Uterus (tissue), 4 donors: ENCODE measurements around the gene DDX20. TPM values are rescaled to one million over a fixed set of nuclear protein-coding genes. Genes with fewer than 3 reads are reported as not detected.

Experiments
- DNase-seq, 2 donors: peaks; one replicate each; pipeline ENCODE4 v3.0.0-alpha.2; 2019 to 2020
- H3K27ac ChIP-seq, 2 donors: fragments of 200-600 bp; sonication (generic); 1 replicate in 1 of 2; 2 replicates in 1 of 2; pipeline ENCODE4 v1.5.1; 2016 to 2018
- H3K27me3 ChIP-seq, 2 donors: fragments of 200-600 bp; sonication (generic); one replicate each; pipeline ENCODE4 v1.5.1; 2018 to 2019; ENCODE audit warnings: control low read depth in 1 of 2
- H3K36me3 ChIP-seq, 2 donors: fragments of 200-600 bp; sonication (generic); one replicate each; pipeline ENCODE4 v1.5.1; 2019; ENCODE audit warnings: control low read depth in 1 of 2
- H3K4me1 ChIP-seq, 2 donors: fragments of 200-600 bp; sonication (generic); one replicate each; pipeline ENCODE4 v1.5.1; 2018 to 2019; ENCODE audit warnings: control low read depth in 1 of 2
- H3K4me3 ChIP-seq, 2 donors: fragments of 200-600 bp; sonication (generic); 1 replicate in 1 of 2; 2 replicates in 1 of 2; pipeline ENCODE4 v1.5.1; 2018 to 2019; ENCODE audit warnings: mild to moderate bottlenecking in 1 of 2
- H3K9me3 ChIP-seq, 2 donors: fragments of 200-600 bp; sonication (generic); one replicate each; pipeline ENCODE4 v1.5.1; 2019; ENCODE audit warnings: control low read depth in 1 of 2
- POLR2A ChIP-seq, 2 donors: fragments of 450-650 bp; IDR thresholded peaks; one replicate each; pipeline ENCODE4 v1.6.1; 2016; ENCODE audit warnings: antibody characterized with exemption in 2 of 2, mild to moderate bottlenecking in 1 of 2, moderate library complexity in 1 of 2
- intact Hi-C: fragments of 100-400 bp; cut with DNase I; formaldehyde crosslinking; loops from one replicate; pipeline ENCODE4 v1.15.1; 2023; ENCODE audit warnings: low total_unique reads
- total RNA-seq, 4 donors: library from RNA; depleted of rRNA in 3 of 4; stranded (reverse); fragments of >200 nt in 3 of 4; gene quantifications; one replicate each; pipeline versions ENCODE4 v1.1.0 to v1.2.4, GENCODE V29; 2014 to 2023
- TF ChIP-seq, protein P1 (sequence below), 4 experiments: fragments of 200-600 bp in 2 of 4; fragments of 450-650 bp in 2 of 4; sonication (generic) in 2 of 4; IDR thresholded peaks; one replicate each; pipeline ENCODE4 v1.5.1; 2016 to 2019; ENCODE audit warnings: antibody characterized with exemption in 4 of 4, mild to moderate bottlenecking in 2 of 4, moderate library complexity in 1 of 4
- donor health status: DM: yes; HTN: yes; CAD: no.

The DDX20 gene, protein sequence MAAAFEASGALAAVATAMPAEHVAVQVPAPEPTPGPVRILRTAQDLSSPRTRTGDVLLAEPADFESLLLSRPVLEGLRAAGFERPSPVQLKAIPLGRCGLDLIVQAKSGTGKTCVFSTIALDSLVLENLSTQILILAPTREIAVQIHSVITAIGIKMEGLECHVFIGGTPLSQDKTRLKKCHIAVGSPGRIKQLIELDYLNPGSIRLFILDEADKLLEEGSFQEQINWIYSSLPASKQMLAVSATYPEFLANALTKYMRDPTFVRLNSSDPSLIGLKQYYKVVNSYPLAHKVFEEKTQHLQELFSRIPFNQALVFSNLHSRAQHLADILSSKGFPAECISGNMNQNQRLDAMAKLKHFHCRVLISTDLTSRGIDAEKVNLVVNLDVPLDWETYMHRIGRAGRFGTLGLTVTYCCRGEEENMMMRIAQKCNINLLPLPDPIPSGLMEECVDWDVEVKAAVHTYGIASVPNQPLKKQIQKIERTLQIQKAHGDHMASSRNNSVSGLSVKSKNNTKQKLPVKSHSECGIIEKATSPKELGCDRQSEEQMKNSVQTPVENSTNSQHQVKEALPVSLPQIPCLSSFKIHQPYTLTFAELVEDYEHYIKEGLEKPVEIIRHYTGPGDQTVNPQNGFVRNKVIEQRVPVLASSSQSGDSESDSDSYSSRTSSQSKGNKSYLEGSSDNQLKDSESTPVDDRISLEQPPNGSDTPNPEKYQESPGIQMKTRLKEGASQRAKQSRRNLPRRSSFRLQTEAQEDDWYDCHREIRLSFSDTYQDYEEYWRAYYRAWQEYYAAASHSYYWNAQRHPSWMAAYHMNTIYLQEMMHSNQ
- total RNA-seq = 10 to 100 TPM; 13.3 to 38.2 (median 20.1) TPM

DNA sequence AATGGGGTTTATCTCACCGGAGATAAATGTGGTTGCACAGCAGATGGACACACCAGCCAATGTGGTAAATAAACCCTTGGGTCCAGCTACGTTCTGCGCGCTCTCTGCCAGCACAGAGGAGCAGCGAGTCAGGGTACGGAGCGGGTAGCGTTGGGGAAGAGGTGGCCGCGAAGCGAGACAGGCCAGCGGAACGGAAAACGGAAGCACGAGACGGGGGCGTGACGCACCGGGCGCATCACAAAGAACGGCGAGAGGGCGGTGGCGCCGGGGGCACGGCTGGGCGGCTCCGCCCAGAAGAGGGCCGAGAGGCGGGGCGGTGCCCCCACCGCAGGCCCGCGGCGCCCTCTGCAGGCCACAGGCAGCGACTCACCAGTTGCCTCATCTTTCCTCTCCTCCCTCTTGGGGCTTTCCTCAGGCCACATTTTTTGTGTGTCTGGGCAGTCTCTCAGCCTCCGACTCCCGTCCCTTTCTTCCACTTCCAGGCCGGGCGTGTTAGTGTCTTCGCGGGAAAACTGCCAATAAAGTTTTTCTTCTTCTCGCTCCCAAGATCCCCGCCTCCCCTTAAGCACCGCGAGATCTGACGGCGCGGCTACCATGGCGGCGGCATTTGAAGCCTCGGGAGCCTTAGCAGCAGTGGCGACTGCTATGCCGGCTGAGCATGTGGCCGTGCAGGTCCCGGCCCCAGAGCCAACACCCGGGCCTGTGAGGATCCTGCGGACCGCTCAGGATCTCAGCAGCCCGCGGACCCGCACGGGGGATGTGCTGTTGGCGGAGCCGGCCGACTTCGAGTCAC is at the start of gene DDX20:
Gene DDX20, plus strand, starts transcription at position 571 of the 793 bp plus-strand sequence. Its CDS starts 24 bp downstream, at position 595.
- Histone ChIP-seq H3K9me3 (no peaks in the 10 kb centered on the region), H3K4me3 (peak within 1 kb of the TSS; percentile 75 to 89), H3K27me3 (no peaks in the 10 kb centered on the region), H3K4me1 (no peaks in the 10 kb centered on the region), H3K27ac (peak within 1 kb of the TSS; percentile 92 to 93), H3K36me3 (no peaks in the 10 kb centered on the region)
- intact Hi-C loops = no loop called here
- peak; percentile 92 to 93 for DNase-seq
- peak; percentile 38 to 41 for TF ChIP-seq POLR2A (IDR thresholded peaks at IDR 0.05)
- TF ChIP-seq, protein P1, sequence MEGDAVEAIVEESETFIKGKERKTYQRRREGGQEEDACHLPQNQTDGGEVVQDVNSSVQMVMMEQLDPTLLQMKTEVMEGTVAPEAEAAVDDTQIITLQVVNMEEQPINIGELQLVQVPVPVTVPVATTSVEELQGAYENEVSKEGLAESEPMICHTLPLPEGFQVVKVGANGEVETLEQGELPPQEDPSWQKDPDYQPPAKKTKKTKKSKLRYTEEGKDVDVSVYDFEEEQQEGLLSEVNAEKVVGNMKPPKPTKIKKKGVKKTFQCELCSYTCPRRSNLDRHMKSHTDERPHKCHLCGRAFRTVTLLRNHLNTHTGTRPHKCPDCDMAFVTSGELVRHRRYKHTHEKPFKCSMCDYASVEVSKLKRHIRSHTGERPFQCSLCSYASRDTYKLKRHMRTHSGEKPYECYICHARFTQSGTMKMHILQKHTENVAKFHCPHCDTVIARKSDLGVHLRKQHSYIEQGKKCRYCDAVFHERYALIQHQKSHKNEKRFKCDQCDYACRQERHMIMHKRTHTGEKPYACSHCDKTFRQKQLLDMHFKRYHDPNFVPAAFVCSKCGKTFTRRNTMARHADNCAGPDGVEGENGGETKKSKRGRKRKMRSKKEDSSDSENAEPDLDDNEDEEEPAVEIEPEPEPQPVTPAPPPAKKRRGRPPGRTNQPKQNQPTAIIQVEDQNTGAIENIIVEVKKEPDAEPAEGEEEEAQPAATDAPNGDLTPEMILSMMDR (IDR thresholded peaks at IDR 0.05) = peak; percentile 91 to 97 (median 96)

DNA sequence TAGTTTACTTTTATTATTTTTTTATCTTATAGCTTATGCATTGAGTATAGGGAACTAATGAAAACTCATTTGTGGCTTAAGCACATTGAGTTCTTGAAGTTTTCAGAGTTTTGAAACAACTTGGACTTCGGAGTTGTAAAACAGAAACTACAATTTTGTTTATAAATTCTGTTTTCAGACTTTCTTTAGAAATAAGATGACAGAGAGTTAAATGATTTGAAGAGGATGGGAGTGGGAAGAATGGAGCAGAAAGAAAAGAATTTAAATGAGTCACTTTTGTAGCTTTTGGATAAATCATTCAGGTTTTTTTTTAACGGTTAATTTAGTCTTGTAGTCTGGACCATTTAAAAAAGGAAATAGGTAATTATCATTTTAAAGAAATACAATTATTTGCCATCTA is 48.8 kb upstream of the DDX20 start:
- TF ChIP-seq, protein P1 (IDR thresholded peaks at IDR 0.05) = no peak
- no peak for TF ChIP-seq POLR2A (IDR thresholded peaks at IDR 0.05)

DNA sequence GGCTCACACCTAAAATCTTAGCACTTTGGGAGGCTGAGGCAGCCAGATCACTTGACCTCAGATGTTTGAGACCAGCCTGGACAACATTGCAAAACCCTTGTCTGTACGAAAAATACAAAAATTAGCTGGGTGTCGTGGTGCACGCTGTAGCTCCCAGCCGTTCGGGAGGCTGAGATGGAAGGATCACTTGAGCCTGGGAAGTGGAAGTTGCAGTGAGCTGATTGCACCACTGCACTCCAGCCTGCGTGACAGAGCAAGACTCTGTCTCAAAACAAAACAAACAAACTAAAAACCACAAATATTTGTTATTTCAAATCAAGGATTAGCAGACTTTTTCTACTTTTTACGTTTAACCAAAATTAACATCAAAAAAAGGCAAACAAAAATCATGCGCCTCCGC is 47.8 kb upstream of the DDX20 start:
- H3K36me3 ChIP-seq = no peaks in the 10 kb centered on the region
- TF ChIP-seq POLR2A (IDR thresholded peaks at IDR 0.05) = no peak
- TF ChIP-seq, protein P1 (IDR thresholded peaks at IDR 0.05) = no peak
- intact Hi-C loops = no loop called here
- no peak overlapping the region for H3K4me3 ChIP-seq
- no peaks in the 10 kb centered on the region for H3K4me1 ChIP-seq
- H3K27ac ChIP-seq = no peak overlapping the region
- no peaks in the 10 kb centered on the region for H3K9me3 ChIP-seq
- no peaks in the 10 kb centered on the region for H3K27me3 ChIP-seq
- no peak for DNase-seq

More for the DNA sequence above, 48.8 kb upstream of the DDX20 start:
- H3K27me3 ChIP-seq = no peaks in the 10 kb centered on the region
- H3K4me1 ChIP-seq = no peaks in the 10 kb centered on the region
- intact Hi-C loops = no loop called here
- no peak overlapping the region for H3K27ac ChIP-seq
- no peak for DNase-seq
- H3K36me3 ChIP-seq = no peaks in the 10 kb centered on the region
- no peaks in the 10 kb centered on the region for H3K9me3 ChIP-seq
- H3K4me3 ChIP-seq = no peak overlapping the region

DNA sequence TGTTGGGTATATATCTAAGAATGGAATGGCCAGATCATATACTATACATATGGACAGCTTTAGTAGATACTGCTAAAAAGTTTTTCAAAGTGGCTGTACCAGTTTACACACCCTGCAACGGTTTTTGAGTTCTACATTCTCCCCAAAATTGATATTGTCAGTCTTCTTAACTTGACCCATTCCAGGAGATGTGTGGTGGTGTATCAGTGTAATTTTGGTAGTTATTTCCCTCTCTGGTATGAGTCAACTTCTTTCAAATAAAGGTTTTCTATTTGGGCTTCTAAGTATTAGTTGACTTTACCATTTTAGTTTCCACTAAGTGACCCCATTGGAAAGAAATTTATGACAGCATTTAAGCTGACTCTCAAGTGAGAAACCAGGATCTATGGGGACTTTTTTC is 45.7 kb upstream of the DDX20 start:
- no peak overlapping the region for H3K4me3 ChIP-seq
- no peaks in the 10 kb centered on the region for H3K36me3 ChIP-seq
- intact Hi-C loops = no loop called here
- H3K4me1 ChIP-seq = no peaks in the 10 kb centered on the region
- H3K9me3 ChIP-seq = no peaks in the 10 kb centered on the region
- H3K27ac ChIP-seq = no peak overlapping the region
- no peaks in the 10 kb centered on the region for H3K27me3 ChIP-seq
- DNase-seq = no peak
- TF ChIP-seq, protein P1 (IDR thresholded peaks at IDR 0.05) = no peak
- no peak for TF ChIP-seq POLR2A (IDR thresholded peaks at IDR 0.05)
